Measurements from ENCODE around the gene CCDC196. TPM values are rescaled to one million over a fixed set of nuclear protein-coding genes. Genes with fewer than 3 reads are reported as not detected.

The CCDC196 gene, protein sequence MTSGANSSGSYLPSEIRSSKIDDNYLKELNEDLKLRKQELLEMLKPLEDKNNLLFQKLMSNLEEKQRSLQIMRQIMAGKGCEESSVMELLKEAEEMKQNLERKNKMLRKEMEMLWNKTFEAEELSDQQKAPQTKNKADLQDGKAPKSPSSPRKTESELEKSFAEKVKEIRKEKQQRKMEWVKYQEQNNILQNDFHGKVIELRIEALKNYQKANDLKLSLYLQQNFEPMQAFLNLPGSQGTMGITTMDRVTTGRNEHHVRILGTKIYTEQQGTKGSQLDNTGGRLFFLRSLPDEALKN
- polyA plus RNA-seq (2011; rRNA removed) (not detected in 2 replicates), polyA plus RNA-seq (2017; fragmentation: RNase III; extraction: RNeasy Plus Mini Kit Qiagen cat#74134 plus additional on column Dnase treatment) (not detected in 3 replicates), polyA minus RNA-seq (2011; rRNA and poly(A)+ RNA removed) (not detected in 2 replicates)
- polyA plus RNA-seq (2012; cell fraction: cytosol; rRNA removed): not detected in 2 replicates
- not detected in 2 replicates for polyA plus RNA-seq (2012; cell fraction: nucleus; rRNA removed)

DNA sequence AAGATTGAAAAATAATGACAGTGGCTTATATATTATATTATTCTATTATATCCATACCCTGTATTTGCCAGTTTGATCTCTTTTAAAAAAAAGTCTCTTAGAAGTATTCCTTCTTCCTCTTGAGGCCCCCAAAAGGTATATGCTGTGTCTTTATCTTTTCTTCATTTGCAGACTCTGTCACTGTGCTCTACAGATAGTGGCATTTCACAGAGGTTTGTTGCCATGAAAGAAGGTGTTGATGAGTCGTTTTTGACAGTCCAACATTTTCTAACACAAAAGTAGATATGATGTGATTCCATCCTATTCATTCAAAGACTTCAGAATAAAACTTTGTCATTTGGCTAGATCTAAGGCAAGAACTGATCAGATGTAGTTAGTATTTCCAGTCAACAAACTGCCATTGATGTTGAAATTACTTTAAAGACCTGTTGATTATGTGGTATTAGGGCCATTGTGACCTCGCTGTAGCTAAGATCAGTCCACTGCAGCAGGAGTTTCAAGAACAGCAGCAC is at the start of gene CCDC196:
Gene CCDC196, plus strand, starts transcription at position 462 of the 512 bp plus-strand sequence. CDS start 132 bp downstream, outside the sequence.
- no peak within 1 kb of the TSS for H3K4me2 ChIP-seq
- CTCF ChIA-PET: no interaction called here
- POLR2A ChIA-PET: no interaction called here
- H3K27ac ChIP-seq: no peak within 1 kb of the TSS
- TF ChIP-seq JUNB (IDR thresholded peaks at IDR 0.05): no peak
- no peak for TF ChIP-seq MYC (IDR thresholded peaks at IDR 0.05; ENCODE audit: borderline replicate concordance, low read length)
- no peak for TF ChIP-seq GATA3 (IDR thresholded peaks at IDR 0.05; ENCODE audit: borderline replicate concordance)
- no peak for TF ChIP-seq POLR2A (IDR thresholded peaks at IDR 0.05; ENCODE audit: low read length)
- TF ChIP-seq, protein P1, sequence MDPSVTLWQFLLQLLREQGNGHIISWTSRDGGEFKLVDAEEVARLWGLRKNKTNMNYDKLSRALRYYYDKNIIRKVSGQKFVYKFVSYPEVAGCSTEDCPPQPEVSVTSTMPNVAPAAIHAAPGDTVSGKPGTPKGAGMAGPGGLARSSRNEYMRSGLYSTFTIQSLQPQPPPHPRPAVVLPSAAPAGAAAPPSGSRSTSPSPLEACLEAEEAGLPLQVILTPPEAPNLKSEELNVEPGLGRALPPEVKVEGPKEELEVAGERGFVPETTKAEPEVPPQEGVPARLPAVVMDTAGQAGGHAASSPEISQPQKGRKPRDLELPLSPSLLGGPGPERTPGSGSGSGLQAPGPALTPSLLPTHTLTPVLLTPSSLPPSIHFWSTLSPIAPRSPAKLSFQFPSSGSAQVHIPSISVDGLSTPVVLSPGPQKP (IDR thresholded peaks at IDR 0.05; ENCODE audit: low read depth, low read length): no peak
- no peak for TF ChIP-seq SREBF2 (IDR thresholded peaks at IDR 0.05)
- TF ChIP-seq ZC3H11A (IDR thresholded peaks at IDR 0.05): no peak
- no peak for TF ChIP-seq ZSCAN20 (CRISPR knock-in tag; IDR thresholded peaks at IDR 0.05)
- TF ChIP-seq, protein P2, sequence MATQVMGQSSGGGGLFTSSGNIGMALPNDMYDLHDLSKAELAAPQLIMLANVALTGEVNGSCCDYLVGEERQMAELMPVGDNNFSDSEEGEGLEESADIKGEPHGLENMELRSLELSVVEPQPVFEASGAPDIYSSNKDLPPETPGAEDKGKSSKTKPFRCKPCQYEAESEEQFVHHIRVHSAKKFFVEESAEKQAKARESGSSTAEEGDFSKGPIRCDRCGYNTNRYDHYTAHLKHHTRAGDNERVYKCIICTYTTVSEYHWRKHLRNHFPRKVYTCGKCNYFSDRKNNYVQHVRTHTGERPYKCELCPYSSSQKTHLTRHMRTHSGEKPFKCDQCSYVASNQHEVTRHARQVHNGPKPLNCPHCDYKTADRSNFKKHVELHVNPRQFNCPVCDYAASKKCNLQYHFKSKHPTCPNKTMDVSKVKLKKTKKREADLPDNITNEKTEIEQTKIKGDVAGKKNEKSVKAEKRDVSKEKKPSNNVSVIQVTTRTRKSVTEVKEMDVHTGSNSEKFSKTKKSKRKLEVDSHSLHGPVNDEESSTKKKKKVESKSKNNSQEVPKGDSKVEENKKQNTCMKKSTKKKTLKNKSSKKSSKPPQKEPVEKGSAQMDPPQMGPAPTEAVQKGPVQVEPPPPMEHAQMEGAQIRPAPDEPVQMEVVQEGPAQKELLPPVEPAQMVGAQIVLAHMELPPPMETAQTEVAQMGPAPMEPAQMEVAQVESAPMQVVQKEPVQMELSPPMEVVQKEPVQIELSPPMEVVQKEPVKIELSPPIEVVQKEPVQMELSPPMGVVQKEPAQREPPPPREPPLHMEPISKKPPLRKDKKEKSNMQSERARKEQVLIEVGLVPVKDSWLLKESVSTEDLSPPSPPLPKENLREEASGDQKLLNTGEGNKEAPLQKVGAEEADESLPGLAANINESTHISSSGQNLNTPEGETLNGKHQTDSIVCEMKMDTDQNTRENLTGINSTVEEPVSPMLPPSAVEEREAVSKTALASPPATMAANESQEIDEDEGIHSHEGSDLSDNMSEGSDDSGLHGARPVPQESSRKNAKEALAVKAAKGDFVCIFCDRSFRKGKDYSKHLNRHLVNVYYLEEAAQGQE (IDR thresholded peaks at IDR 0.05): no peak
- TF ChIP-seq CEBPB (IDR thresholded peaks at IDR 0.05): no peak
- TF ChIP-seq EP300 (IDR thresholded peaks at IDR 0.05): no peak
- H3K9me3 ChIP-seq: no peaks in the 10 kb centered on the region
- 15% methylated on average over 2 of the region's 2 CpGs for WGBS (ENCODE audit: missing lambda C conversion rate)
- FAIRE-seq: no peak
- H3K4me1 ChIP-seq: no peaks in the 10 kb centered on the region
- ATAC-seq: no peak
- DNase-seq (ENCODE audit: low read depth in 1 of 2, low spot score in 1 of 2): no peak
- no peak within 1 kb of the TSS for H3K4me3 ChIP-seq

DNA sequence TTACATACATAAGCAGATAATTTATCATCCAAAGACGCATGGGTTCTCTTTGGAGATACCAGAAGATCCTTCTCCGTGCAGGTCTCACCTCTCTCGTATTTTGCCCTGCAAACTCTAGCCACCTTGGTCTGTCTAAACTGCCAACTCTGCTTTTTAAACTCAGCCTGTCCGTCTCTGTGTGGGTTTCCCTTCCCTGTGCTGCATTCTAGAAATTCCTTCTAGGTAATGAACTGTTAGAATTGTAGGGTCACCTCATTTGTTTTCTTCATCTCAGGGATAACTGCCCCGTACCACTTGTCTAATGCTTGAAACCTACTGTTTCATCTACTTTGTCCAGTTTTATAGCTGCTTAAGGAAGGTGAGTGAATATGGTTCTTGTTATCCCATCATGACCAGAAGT is 45.4 kb upstream of the CCDC196 start:
- TF ChIP-seq ZNF302 (CRISPR knock-in tag; IDR thresholded peaks at IDR 0.05): no peak
- no peak for TF ChIP-seq CHD4 (IDR thresholded peaks at IDR 0.05; ENCODE audit: borderline replicate concordance)
- TF ChIP-seq NFE2L2 (conservative IDR thresholded peaks at IDR 0.05; ENCODE audit: low read length): no peak
- TF ChIP-seq ZC3H11A (IDR thresholded peaks at IDR 0.05): no peak
- no peak for TF ChIP-seq FOXS1 (CRISPR knock-in tag; IDR thresholded peaks at IDR 0.05)
- no peak for TF ChIP-seq POLR2AphosphoS2 (conservative IDR thresholded peaks at IDR 0.05; ENCODE audit: low read length)
- no peak for TF ChIP-seq NR3C1 (IDR thresholded peaks at IDR 0.05)
- no peak for TF ChIP-seq SMC3 (IDR thresholded peaks at IDR 0.05)
- H3K4me2 ChIP-seq: no peak overlapping the region
- POLR2A ChIA-PET: no interaction called here
- CTCF ChIA-PET: no interaction called here
- H3K9me3 ChIP-seq: peaks cover 9% of the 10 kb centered on the region
- WGBS (ENCODE audit: missing lambda C conversion rate): 7% methylated on average over 5 of the region's 5 CpGs
- H3K27ac ChIP-seq: no peak overlapping the region
- no peak overlapping the region for H3K4me3 ChIP-seq
- no peak for FAIRE-seq
- ATAC-seq: no peak
- DNase-seq (ENCODE audit: low read depth in 1 of 2, low spot score in 1 of 2): no peak
- H3K4me1 ChIP-seq: no peaks in the 10 kb centered on the region

DNA sequence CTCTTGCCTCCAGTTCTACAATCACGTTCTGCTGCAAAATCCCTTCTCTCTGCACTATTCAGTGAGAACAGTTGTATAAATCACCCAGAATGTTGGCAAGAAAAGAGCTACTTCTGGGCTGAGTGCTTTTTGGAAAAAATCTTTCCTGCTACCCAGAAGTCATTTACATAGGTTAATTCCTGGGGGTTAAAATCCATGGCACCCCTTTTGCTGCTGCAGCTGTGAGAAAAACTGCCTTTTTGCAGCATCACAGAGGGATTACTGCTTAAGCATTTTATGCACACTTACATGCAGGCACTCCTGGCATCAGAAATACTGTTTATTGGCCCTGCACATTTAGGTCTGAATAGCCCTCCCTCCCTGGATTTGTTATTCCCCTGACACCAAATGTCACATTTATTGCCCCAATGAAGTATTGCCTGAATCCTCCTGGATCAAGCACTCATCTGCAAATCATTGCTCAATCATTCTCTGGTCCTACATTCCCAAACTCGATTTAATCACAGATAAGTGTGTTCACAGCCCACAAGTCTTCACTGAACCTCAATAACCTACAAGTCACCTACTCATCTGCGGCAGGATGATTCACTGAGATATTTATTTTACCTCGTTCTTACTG is 43.1 kb upstream of the CCDC196 start:
- POLR2A ChIA-PET: no interaction called here
- TF ChIP-seq JUN (IDR thresholded peaks at IDR 0.05) (no peak), SREBF2 (IDR thresholded peaks at IDR 0.05) (no peak)
- DNase-seq (ENCODE audit: low read depth in 1 of 2, low spot score in 1 of 2) (no peak), ATAC-seq (no peak), FAIRE-seq (no peak)
- H3K4me1 ChIP-seq: no peaks in the 10 kb centered on the region
- 8% methylated on average over 4 of the region's 4 CpGs for WGBS (ENCODE audit: missing lambda C conversion rate)
- CTCF ChIA-PET: interaction anchor here (1.1 kb wide), 1 partner anchor 47 kb away, joined by 3 read pairs; no protein-coding TSS in a partner anchor
- H3K4me3 ChIP-seq: no peak overlapping the region
- H3K27ac ChIP-seq: no peak overlapping the region
- no peak overlapping the region for H3K4me2 ChIP-seq
- peaks cover 9% of the 10 kb centered on the region for H3K9me3 ChIP-seq
